ENCODE measurements around the gene IFIT3. TPM values are rescaled to one million over a fixed set of nuclear protein-coding genes. Genes with fewer than 3 reads are reported as not detected.

The IFIT3 gene
- total RNA-seq, 1 experiment from 2014 or later: 45.2 TPM

- Mint-ChIP-seq H3K27ac (ENCODE audit: unreplicated experiment) (no peak overlapping the region), H3K27me3 (ENCODE audit: unreplicated experiment) (no peaks in the 10 kb centered on the region), H3K4me1 (ENCODE audit: low read depth, unreplicated experiment) (peaks cover 13% of the 10 kb centered on the region), H3K9me3 (ENCODE audit: low read depth, unreplicated experiment) (peaks cover 3% of the 10 kb centered on the region), H3K36me3 (ENCODE audit: insufficient read depth, unreplicated experiment) (no peaks in the 10 kb centered on the region), H3K4me3 (ENCODE audit: low read depth, unreplicated experiment) (no peak overlapping the region)
- CTCF ChIA-PET: no interaction called here
- TF ChIP-seq CTCF (IDR thresholded peaks at IDR 0.05; ENCODE audit: unreplicated experiment): no peak
- no peak for DNase-seq
- intact Hi-C loops (cut with micrococcal nuclease; ENCODE audit: unreplicated experiment): no loop called here
- BruUV-seq (replicated peaks): no TSS peak
Observed at GRCh38 chr10:89296220-89296648, 31.6 kb upstream of the IFIT3 start.

GRCh38 chr10:89297356-89297755, 30.4 kb upstream of the IFIT3 start:
- Mint-ChIP-seq H3K27me3 (ENCODE audit: unreplicated experiment) (no peaks in the 10 kb centered on the region), H3K4me3 (ENCODE audit: low read depth, unreplicated experiment) (no peak overlapping the region), H3K27ac (ENCODE audit: unreplicated experiment) (no peak overlapping the region), H3K4me1 (ENCODE audit: low read depth, unreplicated experiment) (peaks cover 17% of the 10 kb centered on the region), H3K36me3 (ENCODE audit: insufficient read depth, unreplicated experiment) (peaks cover 9% of the 10 kb centered on the region), H3K9me3 (ENCODE audit: low read depth, unreplicated experiment) (peaks cover 3% of the 10 kb centered on the region)
- CTCF ChIA-PET: no interaction called here
- no TSS peak for BruUV-seq (replicated peaks)
- TF ChIP-seq CTCF (IDR thresholded peaks at IDR 0.05; ENCODE audit: unreplicated experiment): no peak
- DNase-seq: no peak
- intact Hi-C loops (cut with micrococcal nuclease; ENCODE audit: unreplicated experiment): no loop called here

- Mint-ChIP-seq H3K9me3 (ENCODE audit: low read depth, unreplicated experiment) (peaks cover 3% of the 10 kb centered on the region), H3K4me3 (ENCODE audit: low read depth, unreplicated experiment) (no peak overlapping the region), H3K4me1 (ENCODE audit: low read depth, unreplicated experiment) (peaks cover 21% of the 10 kb centered on the region), H3K36me3 (ENCODE audit: insufficient read depth, unreplicated experiment) (peaks cover 9% of the 10 kb centered on the region), H3K27me3 (ENCODE audit: unreplicated experiment) (no peaks in the 10 kb centered on the region), H3K27ac (ENCODE audit: unreplicated experiment) (no peak overlapping the region)
- CTCF ChIA-PET: no interaction called here
- DNase-seq: no peak
- BruUV-seq (replicated peaks): no TSS peak
- intact Hi-C loops (cut with micrococcal nuclease; ENCODE audit: unreplicated experiment): no loop called here
- TF ChIP-seq CTCF (IDR thresholded peaks at IDR 0.05; ENCODE audit: unreplicated experiment): no peak
Observed at GRCh38 chr10:89297791-89298190, 30.0 kb upstream of the IFIT3 start.

GRCh38 chr10:89299031-89299430, 28.8 kb upstream of the IFIT3 start:
- intact Hi-C loops (cut with micrococcal nuclease; ENCODE audit: unreplicated experiment): no loop called here
- no peak overlapping the region for H3K4me3 Mint-ChIP-seq (ENCODE audit: low read depth, unreplicated experiment)
- TF ChIP-seq CTCF (IDR thresholded peaks at IDR 0.05; ENCODE audit: unreplicated experiment): no peak
- H3K9me3 Mint-ChIP-seq (ENCODE audit: low read depth, unreplicated experiment): no peaks in the 10 kb centered on the region
- BruUV-seq (replicated peaks): no TSS peak
- peaks cover 14% of the 10 kb centered on the region for H3K36me3 Mint-ChIP-seq (ENCODE audit: insufficient read depth, unreplicated experiment)
- CTCF ChIA-PET: no interaction called here
- H3K27me3 Mint-ChIP-seq (ENCODE audit: unreplicated experiment): no peaks in the 10 kb centered on the region
- H3K27ac Mint-ChIP-seq (ENCODE audit: unreplicated experiment): no peak overlapping the region
- DNase-seq: no peak
- H3K4me1 Mint-ChIP-seq (ENCODE audit: low read depth, unreplicated experiment): peaks cover 34% of the 10 kb centered on the region
